ENCODE data around the gene TTC3. TPM values are rescaled to one million over a fixed set of nuclear protein-coding genes. Genes with fewer than 3 reads are reported as not detected.

The TTC3 gene
- total RNA-seq, 1 experiment from 2014 or later: 77.6 TPM

DNA sequence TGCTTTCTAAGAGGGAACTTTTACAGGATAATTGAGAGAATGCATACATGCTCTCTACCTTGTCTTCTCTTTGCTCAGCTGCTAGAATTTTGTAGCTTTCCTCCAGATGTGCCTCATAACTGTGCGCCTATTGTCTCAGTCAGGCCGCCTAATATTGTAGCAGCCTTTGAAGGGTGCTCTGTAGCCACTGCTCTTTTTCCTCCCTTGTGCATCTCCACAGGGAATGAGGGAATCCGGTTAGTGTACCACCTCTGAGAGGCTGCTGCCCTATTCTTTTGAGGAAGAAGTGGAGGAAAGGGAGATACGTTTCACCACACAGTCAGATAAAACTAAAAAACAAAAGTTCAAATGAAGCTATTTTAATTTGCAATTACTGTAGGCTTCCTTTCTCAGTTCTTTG is 22.8 kb downstream of the TTC3 start:
- no peak for DNase-seq
- H3K4me1 ChIP-seq (replicated peaks; ENCODE audit: insufficient read depth): no peaks in the 10 kb centered on the region
- no TSS peak for BruUV-seq (replicated peaks)
- H3K9me2 ChIP-seq (ENCODE audit: insufficient read depth): no peaks in the 10 kb centered on the region
- CTCF ChIA-PET: no interaction called here
- intact Hi-C loops (cut with micrococcal nuclease; ENCODE audit: unreplicated experiment): no loop called here
- no peaks in the 10 kb centered on the region for H3K79me2 ChIP-seq (ENCODE audit: low read depth)
- no peaks in the 10 kb centered on the region for H3K9me3 ChIP-seq (ENCODE audit: insufficient read depth, low read depth)
- H3K27ac ChIP-seq: no peak overlapping the region
- H3F3A ChIP-seq (ENCODE audit: insufficient read depth, low read depth): no peaks in the 10 kb centered on the region
- no peak overlapping the region for H3K4me2 ChIP-seq
- peaks cover 6% of the 10 kb centered on the region; the same call in 1 of the 2 replicates for H3K36me3 ChIP-seq (ENCODE audit: low read depth)
- no peak overlapping the region for H3K4me3 ChIP-seq
- POLR2A ChIA-PET (ENCODE audit: unreplicated experiment): no interaction called here
- H2AFZ ChIP-seq: no peak overlapping the region
- no peaks in the 10 kb centered on the region for H3K27me3 ChIP-seq (ENCODE audit: insufficient read depth, low read depth)
- no peaks in the 10 kb centered on the region for H4K20me1 ChIP-seq (ENCODE audit: insufficient read depth)
- TF ChIP-seq EZH2 (IDR thresholded peaks at IDR 0.05; ENCODE audit: low read depth): no peak
- no peak for TF ChIP-seq CTCF (conservative IDR thresholded peaks at IDR 0.05)

GRCh38 chr21:37098751-37099150 is 25.7 kb downstream of the TTC3 start:
- no peaks in the 10 kb centered on the region for H3F3A ChIP-seq (ENCODE audit: insufficient read depth, low read depth)
- H4K20me1 ChIP-seq (ENCODE audit: insufficient read depth): no peaks in the 10 kb centered on the region
- H3K36me3 ChIP-seq (ENCODE audit: low read depth): peaks cover 6% of the 10 kb centered on the region; the same call in 1 of the 2 replicates
- H3K9me3 ChIP-seq (ENCODE audit: insufficient read depth, low read depth): no peaks in the 10 kb centered on the region
- H3K4me1 ChIP-seq (replicated peaks; ENCODE audit: insufficient read depth): no peaks in the 10 kb centered on the region
- no peak overlapping the region for H3K4me3 ChIP-seq
- ChIA-PET POLR2A (ENCODE audit: unreplicated experiment) (no interaction called here), CTCF (no interaction called here)
- intact Hi-C loops (cut with micrococcal nuclease; ENCODE audit: unreplicated experiment): no loop called here
- H3K27me3 ChIP-seq (ENCODE audit: insufficient read depth, low read depth): no peaks in the 10 kb centered on the region
- no peak overlapping the region for H2AFZ ChIP-seq
- H3K27ac ChIP-seq: no peak overlapping the region
- DNase-seq: no peak
- BruUV-seq (replicated peaks): no TSS peak
- H3K9me2 ChIP-seq (ENCODE audit: insufficient read depth): no peaks in the 10 kb centered on the region
- H3K79me2 ChIP-seq (ENCODE audit: low read depth): no peaks in the 10 kb centered on the region
- H3K4me2 ChIP-seq: no peak overlapping the region
- TF ChIP-seq EZH2 (IDR thresholded peaks at IDR 0.05; ENCODE audit: low read depth) (no peak), CTCF (conservative IDR thresholded peaks at IDR 0.05) (no peak)

DNA sequence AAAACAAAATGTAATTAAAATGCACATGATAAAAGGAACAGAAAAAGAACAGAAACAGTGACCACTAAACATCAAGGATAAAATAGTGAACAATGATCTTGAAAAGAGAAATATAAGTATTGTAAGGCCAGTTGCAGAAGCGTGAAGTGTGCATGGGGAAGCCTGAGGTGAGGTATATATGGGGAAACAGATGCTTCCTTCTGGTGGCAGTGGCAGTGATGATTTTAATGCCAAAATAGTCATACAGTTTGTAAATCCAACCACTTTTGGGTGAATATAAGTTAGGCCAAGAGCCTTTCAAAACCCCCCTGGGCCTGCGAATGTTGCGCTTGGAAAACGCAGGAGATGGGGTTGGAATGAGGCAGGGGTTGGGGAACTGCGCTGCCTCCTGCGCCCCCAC is 27.3 kb downstream of the TTC3 start:
- ChIA-PET CTCF (no interaction called here), POLR2A (ENCODE audit: unreplicated experiment) (no interaction called here)
- no peak overlapping the region for H2AFZ ChIP-seq
- H3K9me3 ChIP-seq (ENCODE audit: insufficient read depth, low read depth): no peaks in the 10 kb centered on the region
- no TSS peak for BruUV-seq (replicated peaks)
- H3K9me2 ChIP-seq (ENCODE audit: insufficient read depth): no peaks in the 10 kb centered on the region
- peaks cover 6% of the 10 kb centered on the region; the same call in 1 of the 2 replicates for H3K36me3 ChIP-seq (ENCODE audit: low read depth)
- DNase-seq: no peak
- no peaks in the 10 kb centered on the region for H4K20me1 ChIP-seq (ENCODE audit: insufficient read depth)
- H3K27me3 ChIP-seq (ENCODE audit: insufficient read depth, low read depth): no peaks in the 10 kb centered on the region
- no peak overlapping the region for H3K4me3 ChIP-seq
- H3F3A ChIP-seq (ENCODE audit: insufficient read depth, low read depth): no peaks in the 10 kb centered on the region
- H3K4me1 ChIP-seq (replicated peaks; ENCODE audit: insufficient read depth): no peaks in the 10 kb centered on the region
- intact Hi-C loops (cut with micrococcal nuclease; ENCODE audit: unreplicated experiment): no loop called here
- TF ChIP-seq CTCF (conservative IDR thresholded peaks at IDR 0.05) (no peak), EZH2 (IDR thresholded peaks at IDR 0.05; ENCODE audit: low read depth) (no peak)
- H3K27ac ChIP-seq: no peak overlapping the region
- H3K79me2 ChIP-seq (ENCODE audit: low read depth): no peaks in the 10 kb centered on the region
- H3K4me2 ChIP-seq: no peak overlapping the region

Measured in PC-9 (cell line).